GM19023 (cell line): ENCODE results near the gene LHX1.

Experiments
- ATAC-seq: cut with Tn5 transposase; IDR thresholded peaks from one replicate; pipeline ENCODE4 v1.9.1; 2021; ENCODE audit warnings: mild to moderate bottlenecking, moderate library complexity; ENCODE audit not compliant: unreplicated experiment

The LHX1 gene

GRCh38 chr17:36950027-36950426, 12.8 kb downstream of the LHX1 start:
- ATAC-seq, result no peak

DNA sequence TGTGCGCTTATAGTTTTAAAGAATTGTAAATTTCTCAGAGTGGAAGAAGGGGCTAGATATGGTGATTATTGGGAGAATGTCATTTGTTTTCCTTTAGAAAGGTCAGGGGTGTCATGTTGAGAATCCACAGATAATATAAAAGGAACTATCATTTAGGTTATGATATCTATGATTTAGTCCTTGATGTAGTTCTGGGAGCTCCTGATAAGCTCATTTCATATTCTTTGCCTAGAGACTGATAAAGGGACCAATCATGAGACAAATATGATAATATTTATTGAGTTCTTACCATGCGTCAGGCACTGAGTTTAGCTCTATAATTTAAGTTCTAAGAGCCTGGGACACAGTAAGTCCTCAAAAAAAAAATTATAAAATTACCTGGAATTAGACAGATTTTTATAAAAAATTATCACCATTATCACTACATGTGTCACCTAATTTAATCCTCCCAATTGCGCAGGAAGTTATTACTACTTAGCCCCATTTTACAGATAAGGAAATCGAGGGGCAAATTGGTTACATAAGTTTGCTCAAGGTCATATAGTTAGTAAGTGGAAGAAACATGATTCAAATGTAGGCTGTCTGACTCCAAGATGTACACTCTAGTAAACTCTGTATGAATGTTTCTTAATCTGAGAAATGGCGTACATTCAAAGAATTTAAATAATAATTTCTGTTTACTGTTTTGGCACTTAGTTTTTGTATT, 14.0 kb downstream of the LHX1 start:
- no peak for ATAC-seq

GRCh38 chr17:36971508-36971907, 34.2 kb downstream of the LHX1 start:
- no peak for ATAC-seq

DNA sequence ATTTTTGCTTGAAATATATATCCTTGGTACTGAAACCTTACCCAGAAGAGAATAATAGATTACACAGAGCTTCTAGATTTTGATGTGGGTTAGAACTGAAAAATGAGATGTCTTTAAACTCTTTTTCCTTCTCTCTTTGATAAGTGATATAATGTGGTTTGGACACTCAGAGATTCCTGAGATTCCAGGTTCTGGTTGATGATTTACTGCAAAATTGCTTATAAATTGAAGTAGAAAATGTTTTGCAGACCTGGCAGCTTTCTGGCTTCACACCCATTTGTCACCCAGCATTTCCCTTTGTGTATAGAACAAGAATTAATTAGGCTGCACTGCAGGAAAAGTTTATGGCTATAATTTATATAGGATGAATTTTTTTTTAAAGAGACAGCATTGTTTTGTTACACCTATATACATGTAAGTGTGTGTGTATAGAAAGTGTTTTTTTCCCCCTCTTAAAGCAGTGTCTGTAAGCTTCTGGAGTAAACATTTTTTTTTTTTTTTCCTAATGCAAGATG, 35.0 kb downstream of the LHX1 start:
- ATAC-seq, result no peak

DNA sequence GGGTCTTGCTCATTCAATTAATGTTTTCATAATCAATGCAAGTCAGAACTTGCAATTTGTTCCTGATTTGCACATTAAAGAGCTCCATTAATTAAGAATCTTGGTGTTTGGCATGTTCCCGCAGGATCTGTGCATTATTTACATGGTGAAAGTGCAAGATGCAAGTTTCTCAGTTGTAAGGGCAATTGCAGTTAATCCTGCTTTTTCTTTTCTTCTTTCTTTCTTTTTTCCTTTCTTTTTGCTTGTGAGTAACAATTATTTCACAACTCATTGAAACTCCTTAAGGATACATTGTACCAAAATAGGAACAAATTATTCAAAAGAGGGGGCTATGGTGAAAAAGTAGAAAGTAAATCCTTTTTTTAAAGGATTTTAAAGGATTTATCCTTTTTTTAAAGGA, 35.6 kb downstream of the LHX1 start:
- ATAC-seq, result no peak

- no peak for ATAC-seq
These were observed 38.7 kb downstream of the LHX1 start for GRCh38 chr17:36975922-36976515.

- ATAC-seq, result no peak
These were observed 39.8 kb downstream of the LHX1 start for GRCh38 chr17:36977066-36977465.

- no peak for ATAC-seq
These were observed 40.3 kb downstream of the LHX1 start for GRCh38 chr17:36977568-36977967.

GRCh38 chr17:36978810-36979564, 41.7 kb downstream of the LHX1 start:
- no peak for ATAC-seq

- ATAC-seq, result no peak
These were observed 42.3 kb downstream of the LHX1 start for GRCh38 chr17:36979565-36979941.

DNA sequence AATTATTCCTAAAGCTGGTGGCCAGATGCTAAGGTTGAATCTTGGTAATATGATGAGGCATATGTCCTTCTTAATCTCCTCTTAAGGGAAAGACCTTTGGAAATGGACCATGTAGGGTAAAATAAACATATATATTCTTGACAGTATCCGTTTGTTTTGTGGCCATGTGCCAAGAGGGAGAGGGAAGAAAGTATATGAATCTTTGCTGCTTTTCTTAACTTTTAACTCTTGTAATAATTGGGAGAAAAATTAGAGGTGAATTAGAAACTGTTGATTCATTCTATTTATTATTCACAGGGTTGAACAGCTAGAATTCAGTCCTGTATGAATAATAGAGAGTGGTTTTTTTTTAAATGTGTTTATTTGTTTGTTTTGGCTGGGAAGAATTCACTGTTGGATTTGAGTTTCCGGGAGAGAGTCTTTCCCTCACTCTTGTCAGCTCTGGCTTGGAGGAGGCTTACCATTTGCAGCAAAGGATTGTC, 43.0 kb downstream of the LHX1 start:
- ATAC-seq, result no peak

GRCh38 chr17:36983618-36984017, 46.3 kb downstream of the LHX1 start:
- ATAC-seq, result no peak

DNA sequence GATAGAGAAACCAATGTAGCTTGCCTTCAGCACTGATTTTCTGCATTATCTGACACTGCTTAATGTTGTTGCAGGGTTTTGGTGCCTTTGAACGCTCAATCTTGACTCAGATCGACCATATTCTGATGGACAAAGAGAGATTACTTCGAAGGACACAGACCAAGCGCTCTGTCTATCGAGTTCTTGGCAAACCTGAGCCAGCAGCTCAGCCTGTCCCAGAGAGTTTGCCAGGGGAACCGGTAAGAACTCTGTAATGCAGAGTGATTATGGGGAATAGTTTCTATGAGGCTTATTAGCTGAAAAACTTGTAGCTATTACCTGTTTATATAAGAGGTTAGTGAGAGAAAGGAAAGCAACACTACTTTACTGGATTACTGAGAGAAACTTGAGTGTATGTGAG, 51.9 kb downstream of the LHX1 start:
- ATAC-seq, result no peak

DNA sequence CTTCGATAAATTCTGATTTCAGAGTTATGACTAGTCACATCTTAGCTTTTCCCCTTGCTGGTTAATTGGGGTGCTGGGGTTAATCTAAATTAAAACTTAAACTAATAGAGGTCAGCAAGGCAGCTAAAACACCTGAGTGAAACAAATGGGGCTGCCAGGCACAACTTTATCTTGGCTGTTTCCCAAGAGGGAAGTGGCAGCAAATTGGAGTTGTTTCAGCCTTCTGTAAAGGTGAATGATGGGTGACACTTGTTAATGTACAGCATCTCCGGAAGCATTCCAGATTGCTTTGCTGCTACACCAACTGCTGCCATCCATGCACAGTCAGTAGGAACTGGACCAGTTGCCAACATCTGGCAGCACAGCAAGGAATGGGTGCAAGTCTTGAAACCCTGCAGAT, 55.4 kb downstream of the LHX1 start:
- ATAC-seq, result no peak

DNA sequence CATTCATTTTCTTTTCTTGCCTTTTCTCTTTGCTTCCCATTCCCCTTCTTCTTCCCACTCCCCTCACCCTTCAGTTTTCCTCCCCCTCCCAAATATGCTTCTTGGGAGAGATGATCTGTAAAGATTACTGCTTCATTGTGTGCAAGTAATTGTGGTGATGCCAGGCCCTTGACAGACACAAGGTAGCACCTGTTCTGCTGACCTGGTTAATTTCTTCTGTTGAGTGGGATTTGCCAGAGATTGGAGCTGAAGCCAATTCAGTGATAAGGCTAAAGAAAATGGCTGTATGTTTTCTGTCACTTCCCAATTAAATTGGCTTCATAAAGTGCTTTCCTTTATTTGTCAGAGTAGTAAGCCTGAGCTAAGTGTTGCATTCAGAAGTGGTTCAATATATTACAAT, 56.0 kb downstream of the LHX1 start:
- no peak for ATAC-seq
